ENCODE data around the gene STARD8.

DNA sequence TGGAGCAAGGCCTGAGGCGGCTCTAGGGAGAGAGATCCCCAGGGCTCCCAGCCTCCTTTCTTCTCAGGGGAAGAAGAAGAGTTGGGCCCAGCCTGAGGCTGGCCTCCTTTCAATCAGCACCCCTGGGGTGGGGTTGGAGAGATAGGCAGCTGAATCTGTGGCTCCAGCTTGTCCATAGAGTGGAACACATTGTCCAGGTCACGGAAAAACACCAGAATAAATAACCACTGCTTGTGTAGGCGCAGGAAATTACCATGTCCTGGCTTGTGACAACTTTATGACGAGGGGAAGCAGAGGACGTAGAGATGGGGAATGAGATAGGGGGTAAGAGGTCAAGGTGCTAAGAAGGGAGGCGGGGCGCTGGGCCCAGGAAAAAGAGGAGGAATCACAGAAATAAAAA, 100.6 kb downstream of the STARD8 start:
- TF ChIP-seq YY1 (IDR thresholded peaks at IDR 0.05; ENCODE audit: insufficient read depth, insufficient read length), result no peak
- no peak for TF ChIP-seq ZNF274 (IDR thresholded peaks at IDR 0.05; ENCODE audit: low read depth, low read length)
- TF ChIP-seq SUZ12 (IDR thresholded peaks at IDR 0.05; ENCODE audit: extremely low read depth, insufficient read depth, insufficient read length), result no peak

All from NT2/D1 (cell line).